Raji (cell line): Measurements from ENCODE around the gene GEMIN2.

Source experiments
- POLR2A ChIP-seq: IDR thresholded peaks from 2 replicates; pipeline ENCODE4 v1.6.1; 2011; ENCODE audit warnings: low read depth, low read length, control low read depth; ENCODE audit not compliant: insufficient read depth

GEMIN2 gene

DNA sequence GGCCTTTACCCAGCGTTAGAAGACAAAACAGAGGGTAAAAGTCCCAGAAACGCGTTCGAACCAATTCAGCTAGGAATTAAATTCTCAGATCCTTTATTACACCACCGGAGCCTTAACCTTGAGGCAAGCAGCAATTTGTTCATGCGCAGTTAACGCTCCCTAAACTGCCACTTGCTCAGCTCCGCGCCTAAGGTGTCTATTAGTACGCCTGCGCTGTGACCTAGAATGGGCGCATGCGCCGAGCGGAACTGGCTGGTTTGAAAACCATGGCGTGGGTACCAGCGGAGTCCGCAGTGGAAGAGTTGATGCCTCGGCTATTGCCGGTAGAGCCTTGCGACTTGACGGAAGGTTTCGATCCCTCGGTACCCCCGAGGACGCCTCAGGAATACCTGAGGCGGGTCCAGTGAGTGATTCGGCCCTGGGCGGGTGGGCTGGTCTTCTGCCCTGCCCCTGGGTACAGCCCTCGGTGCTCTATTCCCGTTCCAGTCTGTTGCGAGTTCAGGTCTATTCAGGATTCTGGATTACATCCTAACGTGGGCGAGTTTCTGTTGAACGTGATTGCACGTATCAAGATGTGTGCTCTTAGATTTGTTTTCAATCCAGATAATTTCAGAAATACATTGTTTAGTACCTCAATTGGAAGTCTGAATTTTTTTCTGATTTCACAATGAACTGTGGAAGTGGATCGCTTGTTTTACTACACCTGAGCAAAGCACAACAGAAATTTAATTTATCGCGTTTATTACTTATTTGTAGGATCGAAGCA lies at the start of gene GEMIN2:
Gene GEMIN2, plus strand, starts transcription at position 251 of the 766 bp plus-strand sequence. Its CDS starts 16 bp downstream, at position 267.
- peak; percentile 99 for TF ChIP-seq POLR2A

GRCh38 chr14:39069923-39070322 lies 44.2 kb upstream of the GEMIN2 start:
- TF ChIP-seq POLR2A: no peak

DNA sequence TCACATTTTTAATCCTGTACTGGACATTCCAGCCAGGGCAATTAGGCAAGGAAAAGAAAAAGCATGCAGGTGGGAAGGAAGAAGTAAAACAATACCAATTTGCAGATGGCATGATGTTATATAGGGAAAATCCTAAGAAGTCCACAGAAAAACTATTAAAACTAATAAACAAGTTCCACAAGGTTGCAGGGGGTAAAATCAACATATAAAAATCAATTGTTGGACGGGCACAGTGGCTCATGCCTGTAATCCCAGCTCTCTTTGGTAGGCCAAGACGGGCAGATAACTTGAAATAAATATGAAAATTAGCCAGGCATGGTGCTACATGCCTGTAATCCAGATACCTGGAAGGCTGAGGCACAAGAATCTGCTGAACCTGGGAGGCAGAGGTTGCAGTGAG lies 43.0 kb upstream of the GEMIN2 start:
- TF ChIP-seq POLR2A: no peak

DNA sequence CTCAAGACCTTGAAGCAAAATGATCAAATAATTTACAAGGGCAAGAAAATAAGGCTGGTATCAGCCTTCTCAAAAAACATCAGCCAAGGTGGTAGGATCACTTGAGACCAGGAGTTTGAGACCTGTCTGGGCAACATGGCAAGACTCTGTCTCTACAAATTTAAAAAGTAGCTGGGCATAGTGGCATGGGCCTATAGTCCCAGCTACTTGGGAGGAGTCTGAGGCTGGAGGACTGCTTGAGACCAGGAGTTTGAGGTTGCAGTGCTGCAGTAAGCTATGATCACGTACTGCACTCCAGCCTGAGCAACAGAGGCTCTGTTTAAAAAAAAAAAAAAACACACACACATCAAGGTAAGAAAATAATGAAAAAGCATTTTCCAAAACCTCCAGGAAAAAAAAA lies 33.2 kb upstream of the GEMIN2 start:
- no peak for TF ChIP-seq POLR2A

- TF ChIP-seq POLR2A: no peak
Observed at GRCh38 chr14:39083127-39083526, 31.0 kb upstream of the GEMIN2 start.

DNA sequence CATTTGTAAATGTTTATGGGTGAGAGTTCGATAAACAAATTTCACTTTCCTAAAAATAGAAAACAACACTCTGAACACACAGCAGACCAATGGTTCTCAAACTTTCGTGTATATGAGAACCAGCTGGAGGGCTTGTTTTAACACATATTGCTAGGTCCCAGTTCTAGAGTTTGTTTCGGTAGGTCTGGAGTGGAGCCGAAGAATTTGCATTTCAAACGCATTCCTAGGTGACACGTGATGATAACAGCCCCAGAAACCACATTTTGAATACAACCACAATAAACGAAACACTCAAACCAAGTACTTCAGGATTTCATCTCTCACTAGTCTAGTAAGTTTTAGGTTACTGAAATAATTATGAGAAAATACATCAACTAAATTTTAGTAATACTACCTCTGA lies 28.2 kb upstream of the GEMIN2 start:
- TF ChIP-seq POLR2A: no peak

DNA sequence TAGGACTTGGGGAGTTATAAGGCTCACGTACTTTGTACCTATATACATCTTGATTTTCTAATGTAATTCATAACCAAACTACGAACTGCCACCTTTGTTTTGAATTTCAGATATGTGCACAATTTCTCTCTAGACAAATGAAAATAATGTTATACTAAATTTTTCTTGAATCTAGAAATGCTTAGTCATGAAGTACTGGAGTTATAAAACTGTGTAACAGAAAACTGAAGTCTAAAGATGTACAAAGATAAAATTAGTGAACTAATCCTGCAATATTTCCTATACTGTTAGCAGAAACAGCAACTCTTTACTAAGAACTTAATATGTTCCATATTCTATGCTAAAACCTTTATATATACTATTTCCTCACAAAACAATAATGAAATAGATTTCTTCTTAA lies 26.6 kb upstream of the GEMIN2 start:
- no peak for TF ChIP-seq POLR2A

- no peak for TF ChIP-seq POLR2A
Observed at GRCh38 chr14:39090548-39091111, 23.5 kb upstream of the GEMIN2 start.

GRCh38 chr14:39091716-39092115 lies 22.4 kb upstream of the GEMIN2 start:
- TF ChIP-seq POLR2A: no peak

- no peak for TF ChIP-seq POLR2A
Observed at GRCh38 chr14:39094515-39094914, 19.6 kb upstream of the GEMIN2 start.

DNA sequence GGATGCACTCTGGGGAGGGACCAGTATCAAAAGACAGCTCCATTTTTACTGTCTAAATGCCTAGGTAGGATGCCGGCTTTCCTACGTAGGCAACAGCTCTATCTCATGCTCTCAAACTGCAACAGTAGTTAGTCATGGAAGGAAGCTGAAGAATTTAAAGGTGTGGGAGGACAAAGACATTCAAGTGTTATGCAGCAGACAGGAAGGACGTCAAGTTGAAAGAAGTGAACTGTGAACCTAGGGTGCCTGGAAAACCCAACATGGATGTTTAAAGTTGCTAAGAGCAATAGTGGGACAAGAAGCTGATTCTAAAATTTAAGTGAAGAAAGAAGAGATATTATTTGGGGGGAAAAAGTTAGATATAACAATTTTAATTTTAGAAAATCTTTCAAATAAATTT lies 17.0 kb upstream of the GEMIN2 start:
- no peak for TF ChIP-seq POLR2A

GRCh38 chr14:39099748-39100147 lies 14.4 kb upstream of the GEMIN2 start:
- no peak for TF ChIP-seq POLR2A

GRCh38 chr14:39102265-39102968 lies 11.7 kb upstream of the GEMIN2 start:
- TF ChIP-seq POLR2A: no peak

DNA sequence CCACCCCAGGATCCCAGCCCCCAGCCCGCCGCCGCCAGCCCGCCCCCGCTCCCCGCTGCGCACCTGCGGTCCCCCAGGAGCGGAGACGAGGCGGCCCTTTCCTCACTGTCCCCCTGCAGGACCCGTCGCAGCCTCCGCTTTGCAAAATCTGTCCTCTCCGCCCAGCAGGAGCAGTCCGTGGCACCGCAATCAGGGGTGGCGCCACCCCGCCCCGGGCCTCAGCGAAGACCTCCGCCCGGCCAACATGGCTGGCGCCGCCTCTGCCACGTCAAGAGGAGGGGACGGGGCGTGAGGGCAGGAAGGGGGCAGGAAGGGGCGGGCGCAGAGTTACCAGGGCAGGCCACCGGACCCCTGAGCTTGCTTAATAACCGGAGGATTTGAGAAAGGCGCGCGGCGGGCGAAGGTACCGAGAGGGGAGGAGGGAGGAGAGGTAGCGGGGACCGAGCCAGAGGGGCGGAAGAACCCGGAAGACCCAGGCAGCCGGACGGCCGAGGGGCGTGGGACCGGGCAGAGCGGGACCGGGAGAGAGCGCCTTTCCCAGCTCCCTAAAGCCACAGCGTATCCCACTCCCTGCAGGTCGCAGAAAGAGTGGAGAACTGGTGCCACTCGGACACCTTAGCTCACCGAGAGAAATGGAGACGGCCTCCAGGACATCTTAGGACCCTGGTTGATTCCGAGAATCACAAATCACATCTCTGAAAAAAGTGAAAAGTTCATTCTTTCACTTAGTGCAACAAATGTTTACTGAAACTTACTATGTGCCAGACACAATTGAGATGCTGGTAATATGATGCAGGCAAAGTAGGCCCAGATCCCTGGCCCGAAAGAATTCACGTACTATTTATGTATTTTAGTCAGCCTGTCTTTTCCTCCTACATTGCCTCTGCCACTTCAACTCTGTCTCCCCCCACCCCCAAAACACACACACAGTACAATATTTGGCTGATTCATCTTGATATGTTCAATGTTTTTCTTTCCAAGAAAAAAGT lies 10.9 kb upstream of the GEMIN2 start, which contains the start of gene SEC23A:
Gene SEC23A, minus strand, starts transcription at position 267 of the 989 bp plus-strand sequence. CDS start 7,117 bp downstream, outside the sequence.
- peak; percentile 84 for TF ChIP-seq POLR2A

- no peak for TF ChIP-seq POLR2A
Observed at GRCh38 chr14:39107591-39107996, 6.5 kb upstream of the GEMIN2 start.
